Measurements from ENCODE around the gene NCR2. TPM values are rescaled to one million over a fixed set of nuclear protein-coding genes. Genes with fewer than 3 reads are reported as not detected.
A peak's percentile ranks its signal among the peaks of the same experiment; 100 is the strongest.

NCR2 gene
- total and polyA plus RNA-seq, 9 of the 15 experiments (the other 6 are each of a cell fraction or from before 2014, with no cell fraction given) = not detected

- TF ChIP-seq ARID1B (IDR thresholded peaks at IDR 0.05) = peak; percentile 93
- no peak for TF ChIP-seq TFAP4 (CRISPR knock-in tag; IDR thresholded peaks at IDR 0.05; ENCODE audit: borderline replicate concordance)
- TF ChIP-seq MGA (IDR thresholded peaks at IDR 0.05) = peak; percentile 14; the same call in 1 of the 2 replicates
- 0 out of 2 replicates have a peak, but pooled peaks have one; percentile 6 for TF ChIP-seq ETV1 (tag; conservative IDR thresholded peaks at IDR 0.05; ENCODE audit: low read depth)
- no peak for TF ChIP-seq ZNF830 (CRISPR knock-in tag; IDR thresholded peaks at IDR 0.05)
- TF ChIP-seq TFE3 (CRISPR knock-in tag; IDR thresholded peaks at IDR 0.05) = no peak
- TF ChIP-seq THRAP3 (IDR thresholded peaks at IDR 0.05; ENCODE audit: borderline replicate concordance) = no peak
- TF ChIP-seq ZNF133 (CRISPR knock-in tag; IDR thresholded peaks at IDR 0.05) = no peak
- 0 out of 4 replicates have a peak, but pooled peaks of 1 of the 2 experiments have one; percentile 63 for TF ChIP-seq FOXA3 (CRISPR knock-in tag; conservative IDR thresholded peaks at IDR 0.05 in 1 of 2, IDR thresholded peaks at IDR 0.05 in 1 of 2)
- no peak for TF ChIP-seq ASH1L (IDR thresholded peaks at IDR 0.05; ENCODE audit: borderline replicate concordance, low read depth, partially characterized antibody)
- TF ChIP-seq ZNF507 (tag; conservative IDR thresholded peaks at IDR 0.05) = no peak
- TF ChIP-seq NFYB (IDR thresholded peaks at IDR 0.05; ENCODE audit: extremely low read depth, insufficient read length) = no peak
- no peak for TF ChIP-seq MCM5 (IDR thresholded peaks at IDR 0.05; ENCODE audit: low read depth)
Measured at GRCh38 chr6:41325446-41326066, 9.9 kb upstream of the NCR2 start (continued).
